K562 (cell line): Measurements from ENCODE around the gene NAV2.

Experiments used
- CBX2 ChIP-seq: fragments of 200-600 bp; sonication (generic); IDR thresholded peaks from one replicate; pipeline ENCODE4 v1.6.1; 2012; ENCODE audit warnings: mild to moderate bottlenecking, low read length, inconsistent platforms; ENCODE audit not compliant: insufficient read depth, poor library complexity, severe bottlenecking
- CREB1 ChIP-seq, 2 experiments: sonication (generic) in 1 of 2; formaldehyde crosslinking in 1 of 2; IDR thresholded peaks; 2 replicates each; pipeline versions ENCODE4 v1.6.1 to v1.8.0; 2012 to 2022; ENCODE audit warnings: inconsistent platforms in 1 of 2, mild to moderate bottlenecking in 1 of 2, missing genetic modification reagents in 1 of 2, moderate library complexity in 1 of 2
- HOXB6 ChIP-seq: fragments of 250-450 bp; sonication (Bioruptor Pico); IDR thresholded peaks from 2 replicates; pipeline ENCODE4 v1.5.1; 2022; ENCODE audit warnings: mild to moderate bottlenecking, borderline replicate concordance
- TAF1 ChIP-seq: IDR thresholded peaks from 2 replicates; pipeline ENCODE4 v1.6.1; 2011; ENCODE audit warnings: mild to moderate bottlenecking, low read length, moderate library complexity; ENCODE audit not compliant: insufficient read depth, control insufficient read depth, severe bottlenecking; ENCODE audit errors: extremely low read depth
- TF ChIP-seq, protein P1 (sequence below), 2 experiments: fragments of 450-650 bp; formaldehyde crosslinking in 1 of 2; IDR thresholded peaks; 2 replicates each; pipeline versions ENCODE4 v1.4.0 to v1.6.1; 2014 to 2020; ENCODE audit warnings: mild to moderate bottlenecking in 2 of 2, borderline replicate concordance in 1 of 2, low read depth in 1 of 2

DNA sequence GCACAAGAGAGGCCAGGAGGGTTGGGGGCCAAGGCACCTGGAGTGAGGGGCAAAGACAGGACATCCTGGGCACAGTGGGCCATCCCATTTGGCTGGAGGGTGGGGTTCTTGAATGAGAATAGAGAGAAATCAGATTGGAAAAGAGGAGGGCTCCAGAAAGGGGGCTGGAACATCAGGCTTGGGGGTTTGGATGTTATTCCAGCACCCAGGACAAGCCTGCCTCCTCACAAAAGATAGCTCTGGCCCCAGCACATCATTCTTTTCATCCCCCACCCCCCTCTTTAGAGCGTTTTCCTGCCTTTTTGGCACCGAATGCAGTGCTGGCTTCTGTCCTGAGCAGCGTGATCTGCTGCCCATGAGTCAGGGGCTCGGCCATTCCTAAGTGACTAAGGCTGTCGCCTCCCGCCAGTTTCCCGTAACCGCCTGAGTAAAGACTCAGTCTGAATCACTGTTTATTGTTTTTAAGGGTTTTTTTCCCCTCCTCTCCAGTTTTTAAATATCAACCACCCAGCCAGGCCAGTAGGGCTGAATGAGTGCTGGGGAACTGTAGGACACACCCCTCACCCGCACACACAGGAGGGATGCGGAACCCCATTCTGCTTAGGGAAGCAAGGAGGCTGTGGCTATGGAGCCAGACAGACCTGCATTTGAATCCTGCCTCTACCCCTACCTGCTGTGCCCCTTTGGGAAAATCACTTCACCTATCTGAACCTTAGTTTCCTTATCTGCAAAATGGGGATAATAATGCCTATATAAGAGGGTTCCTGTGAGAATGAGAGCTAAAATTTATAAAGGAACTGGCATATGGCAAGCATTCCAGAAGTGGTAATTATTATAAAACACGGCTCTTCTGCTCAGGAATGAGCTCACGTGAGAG, 32.4 kb upstream of the NAV2 start:
- TF ChIP-seq TAF1: no peak
- TF ChIP-seq, protein P1, sequence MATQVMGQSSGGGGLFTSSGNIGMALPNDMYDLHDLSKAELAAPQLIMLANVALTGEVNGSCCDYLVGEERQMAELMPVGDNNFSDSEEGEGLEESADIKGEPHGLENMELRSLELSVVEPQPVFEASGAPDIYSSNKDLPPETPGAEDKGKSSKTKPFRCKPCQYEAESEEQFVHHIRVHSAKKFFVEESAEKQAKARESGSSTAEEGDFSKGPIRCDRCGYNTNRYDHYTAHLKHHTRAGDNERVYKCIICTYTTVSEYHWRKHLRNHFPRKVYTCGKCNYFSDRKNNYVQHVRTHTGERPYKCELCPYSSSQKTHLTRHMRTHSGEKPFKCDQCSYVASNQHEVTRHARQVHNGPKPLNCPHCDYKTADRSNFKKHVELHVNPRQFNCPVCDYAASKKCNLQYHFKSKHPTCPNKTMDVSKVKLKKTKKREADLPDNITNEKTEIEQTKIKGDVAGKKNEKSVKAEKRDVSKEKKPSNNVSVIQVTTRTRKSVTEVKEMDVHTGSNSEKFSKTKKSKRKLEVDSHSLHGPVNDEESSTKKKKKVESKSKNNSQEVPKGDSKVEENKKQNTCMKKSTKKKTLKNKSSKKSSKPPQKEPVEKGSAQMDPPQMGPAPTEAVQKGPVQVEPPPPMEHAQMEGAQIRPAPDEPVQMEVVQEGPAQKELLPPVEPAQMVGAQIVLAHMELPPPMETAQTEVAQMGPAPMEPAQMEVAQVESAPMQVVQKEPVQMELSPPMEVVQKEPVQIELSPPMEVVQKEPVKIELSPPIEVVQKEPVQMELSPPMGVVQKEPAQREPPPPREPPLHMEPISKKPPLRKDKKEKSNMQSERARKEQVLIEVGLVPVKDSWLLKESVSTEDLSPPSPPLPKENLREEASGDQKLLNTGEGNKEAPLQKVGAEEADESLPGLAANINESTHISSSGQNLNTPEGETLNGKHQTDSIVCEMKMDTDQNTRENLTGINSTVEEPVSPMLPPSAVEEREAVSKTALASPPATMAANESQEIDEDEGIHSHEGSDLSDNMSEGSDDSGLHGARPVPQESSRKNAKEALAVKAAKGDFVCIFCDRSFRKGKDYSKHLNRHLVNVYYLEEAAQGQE (IDR thresholded peaks at IDR 0.05; ENCODE audit: borderline replicate concordance): no peak
- TF ChIP-seq, protein P1 (CRISPR knock-in tag; IDR thresholded peaks at IDR 0.05; ENCODE audit: low read depth): no peak
- TF ChIP-seq CREB1 (IDR thresholded peaks at IDR 0.05): no peak
- TF ChIP-seq CREB1 (CRISPR knock-in tag; IDR thresholded peaks at IDR 0.05): no peak
- TF ChIP-seq CBX2: no peak
- TF ChIP-seq HOXB6: no peak
